ENCODE data around the gene IDI1. TPM values are rescaled to one million over a fixed set of nuclear protein-coding genes. Genes with fewer than 3 reads are reported as not detected.

Gene IDI1
- total and polyA plus RNA-seq, 2 experiments from 2014 or later, result 33.7 to 42.9 TPM

DNA sequence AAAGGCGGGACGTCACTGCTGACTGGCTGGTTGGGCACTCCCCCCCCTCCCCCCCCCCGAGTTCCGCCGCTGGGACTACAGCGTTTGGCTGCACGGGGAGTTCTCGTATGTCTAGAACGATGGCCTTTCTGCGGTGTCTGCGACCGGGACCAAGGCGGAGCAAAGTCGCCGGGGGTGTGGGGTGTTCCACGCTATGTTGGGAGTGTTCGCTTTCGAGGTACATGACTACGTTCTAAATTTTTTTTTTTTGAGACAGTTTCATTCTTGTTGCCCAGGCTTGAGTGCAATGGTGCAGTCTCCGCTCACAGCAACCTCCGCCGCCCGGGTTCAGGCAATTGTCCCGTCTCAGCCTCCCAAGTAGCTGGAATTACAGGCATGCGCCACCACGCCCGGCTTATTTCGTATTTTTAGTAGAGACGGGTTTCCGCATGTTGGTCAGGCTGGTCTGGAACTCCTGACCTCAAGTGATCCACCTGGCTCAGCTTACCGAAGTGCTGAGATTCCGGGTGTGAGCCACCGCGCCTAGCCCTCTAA, 573 bp upstream of the IDI1 start:
- peak overlapping the region; percentile 96 for H3K9ac ChIP-seq
- 0 out of 2 replicates have a peak, but pooled peaks cover 9% of the 10 kb centered on the region for H3K36me3 ChIP-seq (ENCODE audit: low read depth)
- no peaks in the 10 kb centered on the region for H3K9me3 ChIP-seq (ENCODE audit: low read depth)
- 0 to 2% methylated on average over 28 to 29 of the region's 34 CpGs for WGBS, 2 experiments (ENCODE audit: low coverage in 1 of 2, low lambda C conversion rate in 2 of 2, missing lambda C conversion rate in 2 of 2)
- peaks cover 25% of the 10 kb centered on the region for H3K4me1 ChIP-seq (ENCODE audit: insufficient read depth)
- H3F3A ChIP-seq (ENCODE audit: insufficient read depth), result peaks cover 22% of the 10 kb centered on the region
- H3K9me2 ChIP-seq (ENCODE audit: insufficient read depth), result no peaks in the 10 kb centered on the region
- H3K27ac ChIP-seq, result peak overlapping the region; percentile 97
- H3K4me3 ChIP-seq, result peak overlapping the region; percentile 91
- H3K79me2 ChIP-seq (ENCODE audit: insufficient read depth), result peaks cover 81% of the 10 kb centered on the region
- H2AFZ ChIP-seq, result peak overlapping the region; percentile 78
- no peaks in the 10 kb centered on the region for H3K27me3 ChIP-seq (replicated peaks; ENCODE audit: insufficient read depth)
- TF ChIP-seq EZH2phosphoT487 (IDR thresholded peaks at IDR 0.05; ENCODE audit: insufficient read depth, low read depth), result no peak
- no peak for TF ChIP-seq EZH2 (IDR thresholded peaks at IDR 0.05; ENCODE audit: insufficient read depth, poor library complexity, severe bottlenecking)
- in situ Hi-C loops (cut with MboI), result no loop called here
- H3K4me2 ChIP-seq (ENCODE audit: unreplicated experiment), result peak overlapping the region; percentile 94
- no peak for DNase-seq
- H4K20me1 ChIP-seq (ENCODE audit: insufficient read depth), result no peaks in the 10 kb centered on the region; the same call in 1 of the 2 replicates

DNA sequence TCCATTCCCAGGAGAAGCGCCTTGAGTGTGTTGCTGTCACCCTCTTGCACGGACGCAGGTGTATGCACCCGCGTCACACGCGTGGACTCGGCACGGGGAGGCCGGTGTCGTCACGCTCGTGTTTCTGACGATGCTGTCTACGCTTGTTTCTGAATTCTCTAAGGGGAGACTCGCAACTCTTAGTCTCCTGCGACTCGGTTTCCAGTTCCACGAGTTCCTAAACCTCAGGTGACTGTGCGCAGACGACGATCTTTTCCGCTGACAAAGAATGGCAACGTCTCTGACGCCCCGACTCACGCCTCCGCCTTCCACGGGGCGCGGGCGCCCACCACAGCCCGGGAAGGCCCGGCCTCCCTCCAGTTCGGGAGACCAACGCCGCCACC, 579 bp downstream of the IDI1 start:
- 1% methylated on average over 36 to 37 of the region's 37 CpGs for WGBS, 2 experiments (ENCODE audit: low coverage in 1 of 2, low lambda C conversion rate in 2 of 2, missing lambda C conversion rate in 2 of 2)
- Histone ChIP-seq H3K9ac (peak overlapping the region; percentile 96), H3F3A (ENCODE audit: insufficient read depth) (peaks cover 25% of the 10 kb centered on the region), H3K4me2 (ENCODE audit: unreplicated experiment) (peak overlapping the region; percentile 81), H3K9me3 (ENCODE audit: low read depth) (no peaks in the 10 kb centered on the region), H3K79me2 (ENCODE audit: insufficient read depth) (peaks cover 81% of the 10 kb centered on the region), H3K4me1 (ENCODE audit: insufficient read depth) (peaks cover 21% of the 10 kb centered on the region), H3K9me2 (ENCODE audit: insufficient read depth) (no peaks in the 10 kb centered on the region), H3K27me3 (replicated peaks; ENCODE audit: insufficient read depth) (no peaks in the 10 kb centered on the region), H3K4me3 (peak overlapping the region; percentile 91), H3K36me3 (ENCODE audit: low read depth) (0 out of 2 replicates have a peak, but pooled peaks cover 9% of the 10 kb centered on the region), H2AFZ (peak overlapping the region; percentile 65), H3K27ac (peak overlapping the region; percentile 97), H4K20me1 (ENCODE audit: insufficient read depth) (no peaks in the 10 kb centered on the region; the same call in 1 of the 2 replicates)
- TF ChIP-seq EZH2 (IDR thresholded peaks at IDR 0.05; ENCODE audit: insufficient read depth, poor library complexity, severe bottlenecking) (no peak), EZH2phosphoT487 (IDR thresholded peaks at IDR 0.05; ENCODE audit: insufficient read depth, low read depth) (no peak)
- in situ Hi-C loops (cut with MboI), result no loop called here
- no peak for DNase-seq

DNA sequence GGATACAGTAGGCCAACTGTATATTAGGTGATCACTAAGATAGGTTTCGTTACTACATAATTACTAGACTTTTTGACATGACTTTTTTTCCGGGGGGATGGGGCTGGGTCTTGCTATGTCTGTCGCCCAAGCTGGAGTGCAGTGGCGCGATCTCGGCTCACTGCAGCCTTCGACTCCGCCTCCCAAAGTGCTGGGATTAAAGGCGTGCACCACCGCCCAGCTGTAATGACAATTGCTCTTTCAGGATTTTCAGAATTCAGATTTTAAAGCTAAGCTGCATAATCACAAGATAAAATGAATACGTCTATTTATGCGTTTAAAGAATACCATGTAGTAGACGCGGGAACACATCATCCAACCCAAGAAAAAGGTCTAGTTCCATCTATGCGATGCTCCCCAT, 982 bp downstream of the IDI1 start:
- peak; percentile 51 for DNase-seq
- in situ Hi-C loops (cut with MboI), result no loop called here
- H3K27ac ChIP-seq, result peak overlapping the region; percentile 97

DNA sequence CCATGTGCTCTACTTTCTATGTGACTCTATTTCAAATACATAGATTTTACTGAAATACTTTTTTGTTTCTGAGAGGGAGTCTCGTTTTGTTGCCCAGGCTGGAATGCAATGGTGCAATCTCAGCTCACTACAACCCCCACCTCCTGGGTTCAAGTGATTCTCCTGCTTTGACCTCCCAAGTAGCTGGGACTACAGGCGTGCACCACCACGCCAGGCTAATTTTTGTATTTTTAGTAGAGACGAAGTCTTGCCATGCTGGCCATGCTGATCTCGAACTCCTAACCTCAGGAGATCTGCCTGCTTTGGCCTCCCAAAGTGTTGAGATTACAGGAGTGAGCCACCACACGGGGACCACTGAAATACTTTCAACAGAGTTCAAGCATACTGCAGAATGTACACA, 3.5 kb downstream of the IDI1 start:
- Histone ChIP-seq H3K27me3 (replicated peaks; ENCODE audit: insufficient read depth) (no peaks in the 10 kb centered on the region), H2AFZ (no peak overlapping the region), H3K9me2 (ENCODE audit: insufficient read depth) (no peaks in the 10 kb centered on the region), H3K4me3 (no peak overlapping the region), H3K36me3 (ENCODE audit: low read depth) (peaks cover 28% of the 10 kb centered on the region), H4K20me1 (ENCODE audit: insufficient read depth) (no peaks in the 10 kb centered on the region), H3K9me3 (ENCODE audit: low read depth) (no peaks in the 10 kb centered on the region), H3K4me1 (ENCODE audit: insufficient read depth) (peaks cover 9% of the 10 kb centered on the region), H3F3A (ENCODE audit: insufficient read depth) (peaks cover 15% of the 10 kb centered on the region), H3K27ac (no peak overlapping the region), H3K9ac (no peak overlapping the region), H3K4me2 (ENCODE audit: unreplicated experiment) (no peak overlapping the region), H3K79me2 (ENCODE audit: insufficient read depth) (peaks cover 59% of the 10 kb centered on the region)
- TF ChIP-seq EZH2phosphoT487 (IDR thresholded peaks at IDR 0.05; ENCODE audit: insufficient read depth, low read depth) (no peak), EZH2 (IDR thresholded peaks at IDR 0.05; ENCODE audit: insufficient read depth, poor library complexity, severe bottlenecking) (no peak)
- in situ Hi-C loops (cut with MboI), result no loop called here
- no peak for DNase-seq
- 73 to 78% methylated on average over 6 of the region's 6 CpGs for WGBS, 2 experiments (ENCODE audit: low coverage in 1 of 2, low lambda C conversion rate in 2 of 2, missing lambda C conversion rate in 2 of 2)

More for the DNA sequence above, 982 bp downstream of the IDI1 start:
- Histone ChIP-seq H3K36me3 (ENCODE audit: low read depth) (peaks cover 13% of the 10 kb centered on the region; the same call in 1 of the 2 replicates), H3K4me3 (peak overlapping the region; percentile 91), H4K20me1 (ENCODE audit: insufficient read depth) (no peaks in the 10 kb centered on the region; the same call in 1 of the 2 replicates), H3K4me1 (ENCODE audit: insufficient read depth) (peaks cover 21% of the 10 kb centered on the region), H3K9me3 (ENCODE audit: low read depth) (no peaks in the 10 kb centered on the region), H3K9ac (peak overlapping the region; percentile 96), H2AFZ (peak overlapping the region; percentile 65), H3F3A (ENCODE audit: insufficient read depth) (peaks cover 27% of the 10 kb centered on the region), H3K79me2 (ENCODE audit: insufficient read depth) (peaks cover 81% of the 10 kb centered on the region), H3K27me3 (replicated peaks; ENCODE audit: insufficient read depth) (no peaks in the 10 kb centered on the region), H3K4me2 (ENCODE audit: unreplicated experiment) (peak overlapping the region; percentile 81), H3K9me2 (ENCODE audit: insufficient read depth) (no peaks in the 10 kb centered on the region)
- TF ChIP-seq EZH2 (IDR thresholded peaks at IDR 0.05; ENCODE audit: insufficient read depth, poor library complexity, severe bottlenecking) (no peak), EZH2phosphoT487 (IDR thresholded peaks at IDR 0.05; ENCODE audit: insufficient read depth, low read depth) (no peak)
- 3% methylated on average over 15 of the region's 15 CpGs for WGBS, 2 experiments (ENCODE audit: low coverage in 1 of 2, low lambda C conversion rate in 2 of 2, missing lambda C conversion rate in 2 of 2)
